IMR-90 (cell line): ENCODE measurements around the gene NFATC1. TPM values are rescaled to one million over a fixed set of nuclear protein-coding genes. Genes with fewer than 3 reads are reported as not detected.

Experiments
- ATAC-seq: fragments of 200-7000 bp; cut with Tn5 transposase; 2 replicates; pipeline ENCODE4 v1.9.1; 2020; ENCODE audit warnings: low read depth, mild to moderate bottlenecking, moderate library complexity
- BruUV-seq: library from RNA; stranded (reverse); fragments of 400-500 nt; replicated peaks from 2 replicates; lab custom pipeline; 2021; lab: Mats Ljungman, UMichigan
- CTCF ChIA-PET: fragments of 300-600 bp; formaldehyde crosslinking; extraction: SDS; loops from one replicate; lab custom pipeline; 2021; ENCODE audit warnings: antibody characterized with exemption; lab: Yijun Ruan, JAX
- POLR2A ChIA-PET: fragments of 300-600 bp; sonication (Branson Sonifier 250); formaldehyde crosslinking; loops from one replicate; lab custom pipeline; 2022; ENCODE audit warnings: antibody characterized with exemption; ENCODE audit not compliant: unreplicated experiment; lab: Charles Lee
- DNase-seq: peaks from one replicate; pipeline ENCODE4 v3.0.0; 2013
- H2AFZ ChIP-seq: replicated peaks from 2 replicates; pipeline ENCODE3; 2013; ENCODE audit warnings: low read length, mild to moderate bottlenecking; ENCODE audit not compliant: poor library complexity
- H2AK5ac ChIP-seq: 2 replicates; pipeline ENCODE4 v1.6.1; 2013; ENCODE audit warnings: low read depth, low read length, inconsistent platforms
- H2AK9ac ChIP-seq: replicated peaks from 2 replicates; pipeline ENCODE3; 2013; ENCODE audit warnings: mild to moderate bottlenecking, low read depth, low read length, moderate library complexity; ENCODE audit not compliant: poor library complexity
- H2BK120ac ChIP-seq: 2 replicates; pipeline ENCODE4 v1.6.1; 2013; ENCODE audit warnings: low read depth, low read length, inconsistent platforms
- H2BK15ac ChIP-seq: 3 replicates; pipeline ENCODE4 v1.6.1; 2013; ENCODE audit warnings: low read depth, low read length, inconsistent platforms
- H2BK20ac ChIP-seq: 2 replicates; pipeline ENCODE4 v1.6.1; 2013; ENCODE audit warnings: low read depth, mild to moderate bottlenecking, inconsistent platforms, low read length, moderate library complexity
- H2BK5ac ChIP-seq: 2 replicates; pipeline ENCODE4 v1.6.1; 2013; ENCODE audit warnings: mild to moderate bottlenecking, low read depth, low read length, inconsistent platforms; ENCODE audit not compliant: poor library complexity, severe bottlenecking
- H3K14ac ChIP-seq: replicated peaks from 2 replicates; pipeline ENCODE4 v1.6.1; 2013; ENCODE audit warnings: low read depth, low read length, inconsistent platforms
- H3K18ac ChIP-seq: 2 replicates; pipeline ENCODE4 v1.6.1; 2013; ENCODE audit warnings: low read depth, low read length, control low read depth
- H3K23ac ChIP-seq: 2 replicates; pipeline ENCODE4 v1.6.1; 2013; ENCODE audit warnings: low read depth, low read length, inconsistent platforms
- H3K27ac ChIP-seq: 2 replicates; pipeline ENCODE4 v1.5.1; 2013; ENCODE audit warnings: mild to moderate bottlenecking, control low read depth, low read length; ENCODE audit not compliant: insufficient read depth
- H3K27me3 ChIP-seq: 2 replicates; pipeline ENCODE4 v1.6.1; 2013; ENCODE audit warnings: low read length; ENCODE audit not compliant: control insufficient read depth, insufficient read depth
- H3K36me3 ChIP-seq: 2 replicates; pipeline ENCODE4 v1.6.1; 2013; ENCODE audit warnings: low read length, mixed read lengths; ENCODE audit not compliant: control insufficient read depth, insufficient read depth
- H3K4ac ChIP-seq: 2 replicates; pipeline ENCODE4 v1.6.1; 2013; ENCODE audit warnings: low read depth, low read length, inconsistent platforms
- H3K4me1 ChIP-seq: 2 replicates; pipeline ENCODE4 v1.6.1; 2013; ENCODE audit warnings: low read length, mixed read lengths; ENCODE audit not compliant: control insufficient read depth, insufficient read depth
- H3K4me2 ChIP-seq: 2 replicates; pipeline ENCODE4 v1.6.1; 2013; ENCODE audit warnings: low read depth, mild to moderate bottlenecking, control low read depth, low read length, moderate library complexity
- H3K4me3 ChIP-seq: 2 replicates; pipeline ENCODE4 v1.5.1; 2013; ENCODE audit warnings: low read depth, mild to moderate bottlenecking, control low read depth, low read length, moderate library complexity; ENCODE audit not compliant: insufficient read depth
- H3K56ac ChIP-seq: 2 replicates; pipeline ENCODE4 v1.6.1; 2013; ENCODE audit warnings: low read length, inconsistent platforms; ENCODE audit not compliant: insufficient read depth; ENCODE audit errors: extremely low read depth
- H3K79me1 ChIP-seq, 2 experiments: 2 replicates each; pipeline ENCODE4 v1.6.1; 2013; ENCODE audit warnings: low read length in 2 of 2, inconsistent platforms in 1 of 2, low read depth in 1 of 2
- H3K9ac ChIP-seq: 2 replicates; pipeline ENCODE4 v1.6.1; 2013; ENCODE audit warnings: low read depth, low read length, control low read depth
- H3K9me1 ChIP-seq: 2 replicates; pipeline ENCODE4 v1.6.1; 2013; ENCODE audit warnings: low read length, inconsistent platforms; ENCODE audit not compliant: insufficient read depth
- H3K9me3 ChIP-seq: 2 replicates; pipeline ENCODE4 v1.6.1; 2013; ENCODE audit warnings: low read length; ENCODE audit not compliant: control insufficient read depth, insufficient read depth
- H4K20me1 ChIP-seq: 2 replicates; pipeline ENCODE4 v1.6.1; 2013; ENCODE audit warnings: low read length, inconsistent platforms; ENCODE audit not compliant: insufficient read depth
- H4K5ac ChIP-seq: 2 replicates; pipeline ENCODE4 v1.6.1; 2013; ENCODE audit warnings: mild to moderate bottlenecking, low read depth, low read length, control low read depth
- H4K8ac ChIP-seq, 2 experiments: 2 replicates each; pipeline ENCODE4 v1.6.1; 2013; ENCODE audit warnings: low read depth in 2 of 2, low read length in 2 of 2, control low read depth in 1 of 2, inconsistent platforms in 1 of 2
- H4K91ac ChIP-seq: 2 replicates; pipeline ENCODE4 v1.6.1; 2013; ENCODE audit warnings: low read depth, low read length, inconsistent platforms; ENCODE audit not compliant: insufficient read depth
- BHLHE40 ChIP-seq: fragments of 150-350 bp; IDR thresholded peaks from 2 replicates; pipeline ENCODE4 v1.6.1; 2016; ENCODE audit warnings: mild to moderate bottlenecking, low read depth, low read length
- CEBPB ChIP-seq: IDR thresholded peaks from 2 replicates; pipeline ENCODE4 v1.6.1; 2012; ENCODE audit warnings: low read depth, low read length, improper control_type of control experiment
- FOS ChIP-seq: fragments of 150-350 bp; IDR thresholded peaks from 2 replicates; pipeline ENCODE4 v1.6.1; 2016; ENCODE audit warnings: low read depth, low read length
- MXI1 ChIP-seq: IDR thresholded peaks from 2 replicates; pipeline ENCODE4 v1.6.1; 2012; ENCODE audit warnings: low read depth, mild to moderate bottlenecking, low read length, moderate library complexity, borderline replicate concordance
- NFE2L2 ChIP-seq: fragments of 150-350 bp; IDR thresholded peaks from 2 replicates; pipeline ENCODE4 v1.6.1; 2016; ENCODE audit warnings: low read depth, mild to moderate bottlenecking, low read length
- SMC3 ChIP-seq: fragments of 150-350 bp; IDR thresholded peaks from 2 replicates; pipeline ENCODE4 v1.6.1; 2016; ENCODE audit warnings: low read depth, mild to moderate bottlenecking, antibody characterized with exemption, low read length, moderate library complexity
- WGBS, 2 experiments: methylation state at CpG; one replicate each; pipeline versions ENCODE4 v1.1.5 to v1.1.7; 2013; ENCODE audit warnings: missing lambda C conversion rate in 2 of 2; ENCODE audit not compliant: insufficient read length in 1 of 2; ENCODE audit errors: extremely low coverage in 2 of 2; 5-methylcytosine and 5-hydroxymethylcytosine counted together
- dilution Hi-C: fragments of 300-500 bp; cut with HindIII; formaldehyde crosslinking; loops from one replicate; pipeline ENCODE4 v1.14.3; 2018; ENCODE audit warnings: low sequenced_read_pairs; ENCODE audit not compliant: unreplicated experiment
- in situ Hi-C: fragments of 300-500 bp; cut with MboI; formaldehyde crosslinking; loops from 3 replicates; pipeline ENCODE4 v1.14.3; 2019; ENCODE audit warnings: low sequenced_read_pairs, inconsistent platforms, mixed read lengths
- intact Hi-C: fragments of 100-400 bp; cut with micrococcal nuclease; formaldehyde crosslinking; loops from 2 replicates; pipeline ENCODE4 v1.10.0; 2022
- polyA plus RNA-seq, 3 experiments: library from polyadenylated mRNA; depleted of rRNA; stranded (reverse); fragments of >200 nt; gene quantifications; 2 replicates each; pipeline ENCODE4 v1.2.3, GENCODE V29; 2012; ENCODE audit warnings: low replicate concordance in 1 of 3
- total RNA-seq: library from RNA; depleted of rRNA; stranded (reverse); fragments of >200 nt; gene quantifications from 2 replicates; pipeline ENCODE4 v1.2.3, GENCODE V29; 2012
- TF ChIP-seq, protein P1 (sequence below): fragments of 150-350 bp; IDR thresholded peaks from 2 replicates; pipeline ENCODE4 v1.6.1; 2017; ENCODE audit warnings: mild to moderate bottlenecking, antibody characterized with exemption, low read length, low read depth

NFATC1 gene
- total and polyA plus RNA-seq, 2 of the 4 experiments (the other 2 are of a cell fraction) = 0.36 to 1.8 TPM

DNA sequence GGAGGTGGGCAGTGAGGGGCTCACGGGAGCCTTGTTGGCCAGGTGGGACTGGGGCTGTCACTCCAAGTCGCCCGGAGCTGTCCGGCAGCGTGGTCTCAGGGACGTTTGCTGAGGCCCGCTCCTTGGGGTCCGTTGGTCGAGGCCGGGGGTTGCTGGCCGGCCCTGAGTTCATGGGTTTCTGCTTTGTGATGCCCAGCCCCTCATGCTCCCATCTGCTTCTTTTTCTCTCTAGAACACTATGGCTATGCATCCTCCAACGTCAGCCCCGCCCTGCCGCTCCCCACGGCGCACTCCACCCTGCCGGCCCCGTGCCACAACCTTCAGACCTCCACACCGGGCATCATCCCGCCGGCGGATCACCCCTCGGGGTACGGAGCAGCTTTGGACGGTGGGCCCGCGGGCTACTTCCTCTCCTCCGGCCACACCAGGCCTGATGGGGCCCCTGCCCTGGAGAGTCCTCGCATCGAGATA, 14.5 kb downstream of the NFATC1 start:
- intact Hi-C loops = no loop called here
- in situ Hi-C loops = no loop called here

More for the DNA sequence above, 14.5 kb downstream of the NFATC1 start:
- H3K56ac ChIP-seq = no peak overlapping the region
- H2BK120ac ChIP-seq = no peak overlapping the region
- H3K14ac ChIP-seq = no peak overlapping the region
- H2AK9ac ChIP-seq = no peak overlapping the region
- WGBS, 2 experiments = 95% methylated on average over 19 of the region's 30 CpGs; no CpG with 5 or more reads in 1 of the 2 experiments
- no peak overlapping the region for H2AFZ ChIP-seq
- H2BK5ac ChIP-seq = no peak overlapping the region
- no peaks in the 10 kb centered on the region for H3K9me3 ChIP-seq
- no peak overlapping the region for H4K91ac ChIP-seq
- BruUV-seq = no TSS peak
- ATAC-seq (no peak), DNase-seq (no peak)
- no peak overlapping the region for H3K4me3 ChIP-seq
- no peaks in the 10 kb centered on the region for H3K79me1 ChIP-seq
- no peak overlapping the region for H3K4ac ChIP-seq
- H3K4me1 ChIP-seq = no peaks in the 10 kb centered on the region
- H3K4me2 ChIP-seq = no peak overlapping the region
- H2AK5ac ChIP-seq = no peak overlapping the region
- ChIA-PET CTCF (no interaction called here), POLR2A (no interaction called here)
- H3K23ac ChIP-seq = no peak overlapping the region
- no peaks in the 10 kb centered on the region for H3K9me1 ChIP-seq
- peaks cover 14% of the 10 kb centered on the region; the same call in 1 of the 2 replicates for H3K36me3 ChIP-seq
- H2BK15ac ChIP-seq = no peak overlapping the region
- no peak overlapping the region for H2BK20ac ChIP-seq
- no peaks in the 10 kb centered on the region for H4K20me1 ChIP-seq
- H4K5ac ChIP-seq = no peak overlapping the region
- H3K27me3 ChIP-seq = no peaks in the 10 kb centered on the region
- no peak overlapping the region for H3K9ac ChIP-seq
- dilution Hi-C loops = no loop called here
- no peak overlapping the region for H3K27ac ChIP-seq
- no peak overlapping the region for H4K8ac ChIP-seq
- no peak for TF ChIP-seq NFE2L2
- TF ChIP-seq CEBPB = no peak
- TF ChIP-seq, protein P1, sequence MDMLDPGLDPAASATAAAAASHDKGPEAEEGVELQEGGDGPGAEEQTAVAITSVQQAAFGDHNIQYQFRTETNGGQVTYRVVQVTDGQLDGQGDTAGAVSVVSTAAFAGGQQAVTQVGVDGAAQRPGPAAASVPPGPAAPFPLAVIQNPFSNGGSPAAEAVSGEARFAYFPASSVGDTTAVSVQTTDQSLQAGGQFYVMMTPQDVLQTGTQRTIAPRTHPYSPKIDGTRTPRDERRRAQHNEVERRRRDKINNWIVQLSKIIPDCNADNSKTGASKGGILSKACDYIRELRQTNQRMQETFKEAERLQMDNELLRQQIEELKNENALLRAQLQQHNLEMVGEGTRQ = no peak
- no peak for TF ChIP-seq MXI1
- TF ChIP-seq BHLHE40 = no peak
- TF ChIP-seq FOS = no peak
- TF ChIP-seq SMC3 = no peak
- no peak overlapping the region for H3K18ac ChIP-seq
